RPMI8226 (cell line): Measurements from ENCODE around the gene CACNA1I.

Experiments used
- DNase-seq: peaks from one replicate; pipeline ENCODE4 v3.0.0-alpha.2; 2015

The CACNA1I gene

DNA sequence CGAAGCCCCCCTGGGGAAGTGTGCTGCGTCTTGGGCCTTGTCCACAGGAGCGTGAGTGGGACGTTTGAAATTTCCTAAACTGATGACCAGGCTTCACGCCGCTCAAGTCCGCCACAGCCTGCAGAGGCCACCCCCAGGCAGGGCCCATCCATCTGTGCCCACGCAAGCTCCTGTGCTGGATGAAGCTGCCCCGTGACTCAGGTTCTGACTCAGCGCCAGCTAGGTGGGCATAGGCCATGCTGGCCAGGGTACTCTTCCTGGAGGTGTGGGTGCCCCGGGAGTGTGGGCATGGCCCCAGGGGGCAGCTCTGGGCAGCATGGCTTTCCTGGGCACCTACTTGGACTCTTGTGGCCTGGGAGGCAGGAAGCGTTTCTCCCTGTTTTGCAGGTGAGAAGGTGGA lies 134.8 kb downstream of the CACNA1I start:
- no peak for DNase-seq

DNA sequence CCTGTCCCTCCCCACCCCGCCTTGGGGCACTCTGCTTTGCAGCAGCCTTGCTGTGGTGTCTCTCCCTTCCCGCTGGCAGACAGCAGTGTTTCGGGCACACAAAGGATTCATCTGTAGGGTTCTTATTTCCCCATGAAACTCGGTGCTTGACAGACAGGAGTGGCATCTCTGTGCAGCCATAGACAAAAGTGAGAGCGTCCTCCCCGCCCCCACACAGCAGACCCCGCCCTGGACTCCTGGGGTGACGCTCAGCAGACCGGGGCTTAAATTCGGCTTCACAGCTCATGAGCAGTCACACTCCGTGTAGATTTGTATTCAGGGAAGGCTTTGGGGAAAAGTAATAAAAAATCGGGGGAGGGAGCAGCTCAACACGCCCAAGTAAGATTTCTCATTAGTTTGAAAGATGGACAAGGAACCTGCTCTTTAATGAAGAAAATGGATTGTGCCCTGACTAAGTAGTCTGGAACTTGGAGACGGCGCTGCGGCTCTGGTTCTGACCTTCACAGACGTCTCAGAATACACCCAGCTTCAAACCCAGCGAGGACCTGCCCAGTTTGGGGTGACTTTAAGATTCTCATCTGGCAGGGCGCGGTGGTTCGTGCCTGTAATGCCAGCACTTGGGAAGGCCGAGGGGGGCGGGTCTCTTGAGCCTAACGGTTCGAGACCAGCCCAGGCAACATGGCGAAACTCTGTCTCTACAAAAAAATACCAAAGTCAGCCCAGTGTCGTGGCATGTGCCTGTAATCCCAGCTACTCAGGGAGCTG lies 136.0 kb downstream of the CACNA1I start:
- no peak for DNase-seq

DNA sequence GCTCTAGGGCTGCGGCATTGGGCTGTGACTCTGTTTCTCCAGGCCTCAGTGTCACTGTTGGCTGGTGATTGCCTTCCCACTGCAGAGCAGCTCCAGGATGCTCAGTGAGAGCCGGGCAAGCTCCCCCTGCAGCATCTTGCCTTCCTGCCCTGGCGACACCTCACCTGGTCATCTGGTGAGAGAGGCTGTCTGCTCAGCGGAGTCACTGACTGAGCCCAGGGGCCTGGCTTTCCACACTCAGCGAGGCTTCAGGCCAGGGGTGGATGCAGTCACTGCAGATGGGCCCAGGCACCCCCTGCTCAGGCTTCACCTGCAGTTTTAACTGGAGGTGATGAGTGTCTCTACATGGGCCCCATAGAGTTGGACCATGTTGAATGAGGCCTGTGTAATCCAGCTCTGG lies 136.8 kb downstream of the CACNA1I start:
- no peak for DNase-seq

DNA sequence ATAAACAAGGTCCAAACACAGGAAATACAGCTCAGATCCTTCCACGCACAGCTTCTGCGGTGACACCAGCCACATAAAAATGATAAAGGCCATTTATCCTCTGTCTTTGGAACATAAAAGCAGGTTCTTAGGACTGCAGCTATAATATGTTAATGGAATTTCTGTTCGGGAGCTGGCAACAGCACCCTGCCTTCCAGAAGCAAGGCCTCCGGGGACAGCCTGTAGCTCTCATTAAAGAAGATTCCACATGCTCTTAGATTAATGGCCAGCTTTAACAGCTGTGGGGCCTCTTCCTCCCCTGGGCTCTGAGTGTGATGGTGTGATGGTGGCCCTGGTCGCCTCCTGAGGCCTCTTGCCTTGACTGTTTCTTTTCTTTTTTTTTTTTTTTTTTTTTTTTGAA lies 137.3 kb downstream of the CACNA1I start:
- no peak for DNase-seq

DNA sequence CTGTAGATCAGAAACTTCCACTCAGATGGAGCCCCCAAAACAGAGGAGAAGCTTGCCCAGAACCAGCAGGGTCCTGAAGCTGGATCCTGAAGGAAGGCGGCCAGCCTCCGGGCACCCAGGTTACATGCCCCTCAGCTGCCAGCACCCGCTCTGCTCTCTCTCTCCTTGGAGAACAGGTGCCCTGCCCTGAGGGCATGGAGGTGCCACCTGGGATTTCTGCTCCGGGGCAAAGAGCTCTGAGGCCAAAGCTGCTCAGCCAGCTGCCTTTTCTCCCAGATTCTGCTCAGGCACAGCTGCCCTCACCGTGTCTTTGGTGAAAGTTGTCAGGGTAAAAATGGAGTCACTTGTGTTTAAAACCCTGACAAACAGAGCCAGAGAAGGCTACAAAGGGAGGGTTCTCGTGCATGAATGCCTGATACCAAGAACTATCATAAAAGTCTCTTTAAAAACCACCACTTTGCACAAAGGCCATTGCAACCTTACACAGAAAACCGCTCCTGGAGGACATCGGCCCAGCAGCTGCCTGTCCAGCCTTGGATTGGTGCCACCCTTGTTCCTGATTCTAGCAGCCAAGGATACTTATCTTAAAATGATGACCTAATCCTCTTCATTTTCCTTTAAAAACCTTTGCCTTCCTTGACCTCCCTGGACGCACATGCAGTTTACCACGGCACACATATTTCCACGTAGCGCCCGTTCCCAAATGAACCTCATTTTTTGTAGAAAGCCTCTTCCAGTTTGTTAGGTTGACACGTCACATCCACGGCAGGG lies 140.0 kb downstream of the CACNA1I start:
- peak; percentile 46 for DNase-seq

DNA sequence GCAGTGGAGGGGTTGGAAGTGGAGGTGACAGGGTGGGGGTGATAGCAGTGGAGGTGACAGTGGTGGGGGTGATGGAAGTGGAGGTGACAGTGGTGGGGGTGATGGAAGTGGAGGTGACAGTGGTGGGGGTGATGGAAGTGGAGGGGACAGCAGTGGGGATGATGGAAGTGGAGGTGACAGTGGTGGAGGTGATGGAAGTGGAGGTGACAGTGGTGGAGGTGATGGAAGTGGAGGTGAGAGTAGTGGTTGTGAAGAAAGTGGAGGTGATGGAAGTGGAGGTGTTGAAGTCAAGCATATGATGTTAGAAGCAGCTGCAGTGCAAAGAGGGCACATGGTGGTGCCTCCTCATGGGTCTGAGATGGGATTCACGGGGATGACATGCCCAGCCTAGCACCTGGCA lies 141.5 kb downstream of the CACNA1I start:
- DNase-seq, result no peak

DNA sequence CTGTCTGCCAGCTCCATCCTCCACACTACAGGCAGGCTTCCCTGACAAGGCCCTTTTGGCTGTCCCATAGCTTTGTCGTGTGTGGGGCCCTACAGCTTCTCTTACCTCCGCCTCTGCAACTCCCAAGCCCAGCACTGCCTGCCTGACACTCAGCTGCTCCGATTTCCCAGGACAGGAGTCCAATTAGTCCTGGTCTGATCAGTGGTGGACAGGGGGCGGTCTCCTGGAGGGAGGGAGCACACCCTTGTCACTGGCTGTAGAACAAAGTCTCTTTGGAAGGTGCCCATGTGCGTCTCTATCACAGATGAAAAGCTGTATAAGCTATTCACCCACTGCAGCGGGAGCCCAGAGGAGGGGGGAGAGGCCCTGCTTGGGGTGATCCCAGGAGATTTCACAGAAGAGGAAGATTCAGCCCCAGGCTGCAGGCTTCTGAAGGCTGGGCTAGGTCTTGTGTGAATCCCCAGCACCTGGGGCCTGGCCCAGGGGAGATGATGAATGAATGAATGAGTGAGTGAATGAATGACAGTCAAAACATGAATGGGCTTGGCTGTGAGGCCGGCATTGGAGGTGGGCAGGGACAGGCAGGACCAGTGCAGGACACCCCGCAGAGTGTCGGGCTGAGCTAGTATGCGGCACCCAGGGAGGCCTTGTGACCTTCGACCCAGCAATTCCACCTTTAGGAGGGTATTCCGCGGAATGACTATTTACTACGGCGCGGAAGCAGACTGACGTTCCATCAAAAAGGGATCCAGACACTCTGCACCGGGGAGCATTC lies 142.4 kb downstream of the CACNA1I start:
- DNase-seq, result no peak

DNA sequence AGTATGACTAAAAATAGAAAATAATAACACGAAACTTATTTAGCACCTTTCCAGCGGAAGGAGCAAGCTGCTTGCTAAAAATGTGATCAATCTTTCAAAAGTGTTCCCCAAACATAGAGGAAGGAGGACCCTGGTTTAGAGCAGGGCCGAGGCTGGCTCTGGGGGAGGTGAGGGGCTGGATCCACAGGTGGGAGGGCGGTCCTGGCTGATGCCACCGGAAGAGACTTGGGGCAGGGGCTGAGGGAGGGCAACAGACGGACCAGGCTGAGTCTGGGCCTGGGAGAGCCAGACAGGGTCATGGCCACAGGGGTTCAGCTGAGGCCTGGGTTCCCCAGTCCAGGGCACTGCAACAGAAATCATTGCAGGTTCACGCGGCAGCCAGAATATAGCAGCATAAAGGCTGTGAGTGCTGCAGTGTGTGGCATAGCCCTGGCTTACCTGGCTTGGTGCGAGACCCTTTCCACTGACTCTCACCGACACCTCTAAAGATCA lies 143.3 kb downstream of the CACNA1I start:
- no peak for DNase-seq

DNA sequence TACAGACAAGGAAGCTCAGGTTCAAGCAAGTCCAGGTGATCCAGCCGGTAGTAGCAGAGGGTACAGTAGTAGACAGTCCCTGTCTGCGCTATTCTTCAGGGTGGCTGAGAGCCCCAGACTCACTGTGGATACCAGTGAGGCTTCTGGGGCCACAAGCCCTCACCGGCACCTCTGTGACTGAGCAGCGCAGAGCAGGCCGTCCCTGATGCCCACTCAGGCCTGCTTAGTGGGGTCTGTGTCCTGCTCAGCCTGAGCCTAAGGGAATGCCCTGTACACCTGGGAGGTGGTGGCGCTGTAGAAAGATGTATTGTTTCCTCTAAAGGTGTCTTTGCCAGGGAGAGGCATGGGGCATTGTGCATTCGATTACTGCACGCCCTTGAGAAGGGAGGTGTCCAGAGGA lies 143.8 kb downstream of the CACNA1I start:
- DNase-seq, result no peak

DNA sequence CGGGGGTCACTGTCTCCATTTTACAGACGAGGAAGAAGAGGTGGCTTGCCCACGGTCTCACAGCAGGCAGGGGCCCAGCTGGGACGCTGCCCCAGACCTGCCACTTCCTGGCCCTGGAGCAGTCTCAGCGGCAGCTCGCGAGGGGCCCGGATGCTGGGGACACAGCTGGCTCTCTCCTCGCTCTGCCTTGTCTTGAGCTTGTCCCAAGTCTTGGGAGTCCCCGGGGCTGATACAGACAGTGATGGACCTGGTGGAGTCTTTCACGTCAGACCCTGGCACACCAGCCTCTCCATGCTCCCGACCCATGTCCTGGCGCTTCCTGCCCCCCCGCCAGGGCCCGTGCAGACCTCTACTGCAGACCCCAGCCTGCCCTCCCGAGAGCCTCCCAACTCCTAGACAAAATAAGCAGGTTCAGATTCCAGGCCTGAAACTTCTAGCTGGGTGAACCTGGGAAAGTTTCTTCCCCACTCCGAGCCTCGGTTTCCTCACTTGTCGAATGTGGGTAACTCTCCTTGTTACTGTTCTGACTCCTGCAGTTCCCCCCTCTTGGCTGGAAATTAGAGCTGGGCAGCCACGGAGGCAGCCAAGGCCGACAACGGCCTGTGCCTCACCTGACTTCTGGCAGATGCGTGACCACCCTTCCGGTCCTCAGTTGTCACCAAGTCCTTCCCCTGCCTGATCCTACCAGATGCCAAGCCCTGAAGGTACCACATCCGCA lies 145.4 kb downstream of the CACNA1I start:
- DNase-seq, result no peak

DNA sequence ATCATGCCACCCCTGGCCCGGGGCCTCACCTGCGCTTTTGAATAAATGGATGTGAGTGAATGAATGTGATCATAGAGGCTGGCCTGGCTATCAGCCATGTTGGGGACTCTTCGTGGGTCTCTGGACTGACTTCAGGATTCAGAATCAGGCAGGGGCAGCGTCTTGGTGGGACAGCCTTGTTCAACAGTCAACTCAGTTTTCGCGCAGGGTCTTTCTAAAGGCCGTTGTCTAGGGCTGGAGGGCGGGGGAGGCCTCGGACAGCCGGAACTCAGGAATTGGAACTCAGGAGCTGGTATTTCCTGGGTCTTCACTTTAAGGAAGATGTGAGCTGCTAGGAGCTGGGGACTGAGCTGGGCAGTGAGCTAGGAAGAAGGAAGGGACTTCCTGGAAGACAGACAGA lies 146.0 kb downstream of the CACNA1I start:
- no peak for DNase-seq

DNA sequence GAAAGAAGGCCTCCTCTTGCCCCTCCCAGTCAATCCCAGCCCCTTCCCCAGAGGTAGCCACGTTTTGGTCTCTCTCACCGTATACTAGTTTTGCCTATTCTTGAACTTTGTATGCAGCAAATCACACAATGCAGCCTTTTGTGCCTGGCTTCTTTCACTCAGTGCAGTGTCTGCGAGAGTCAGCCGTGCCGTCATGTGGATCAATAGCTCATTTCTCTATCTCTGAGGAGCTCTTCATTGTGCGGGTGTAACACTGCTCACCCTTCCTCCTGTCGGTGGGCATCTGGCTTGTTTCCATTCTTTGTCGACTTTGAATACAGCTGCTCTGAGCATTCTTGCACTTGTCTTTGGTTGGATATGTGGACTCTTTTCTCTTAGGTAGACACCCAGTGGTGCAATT lies 146.5 kb downstream of the CACNA1I start:
- no peak for DNase-seq

DNA sequence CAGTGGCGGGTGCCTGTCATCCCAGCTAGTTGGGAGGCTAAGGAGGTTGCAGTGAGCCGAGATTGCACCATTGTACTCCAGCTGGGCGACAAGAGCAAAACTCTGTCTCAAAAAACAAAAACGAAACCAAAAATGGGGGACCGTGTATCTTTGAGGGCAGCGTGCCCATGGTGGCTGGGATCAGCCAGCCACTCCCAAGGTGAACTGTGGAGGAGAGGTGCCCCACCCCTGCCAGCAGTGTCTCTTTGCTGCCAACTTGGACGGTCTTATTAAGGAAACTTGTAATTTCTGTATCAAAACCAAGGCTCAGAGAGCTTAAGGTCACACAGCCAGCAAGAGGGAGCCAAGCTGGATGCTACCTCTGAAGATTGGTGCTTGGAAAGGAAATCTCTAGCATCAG lies 147.7 kb downstream of the CACNA1I start:
- peak; percentile 61 for DNase-seq

DNA sequence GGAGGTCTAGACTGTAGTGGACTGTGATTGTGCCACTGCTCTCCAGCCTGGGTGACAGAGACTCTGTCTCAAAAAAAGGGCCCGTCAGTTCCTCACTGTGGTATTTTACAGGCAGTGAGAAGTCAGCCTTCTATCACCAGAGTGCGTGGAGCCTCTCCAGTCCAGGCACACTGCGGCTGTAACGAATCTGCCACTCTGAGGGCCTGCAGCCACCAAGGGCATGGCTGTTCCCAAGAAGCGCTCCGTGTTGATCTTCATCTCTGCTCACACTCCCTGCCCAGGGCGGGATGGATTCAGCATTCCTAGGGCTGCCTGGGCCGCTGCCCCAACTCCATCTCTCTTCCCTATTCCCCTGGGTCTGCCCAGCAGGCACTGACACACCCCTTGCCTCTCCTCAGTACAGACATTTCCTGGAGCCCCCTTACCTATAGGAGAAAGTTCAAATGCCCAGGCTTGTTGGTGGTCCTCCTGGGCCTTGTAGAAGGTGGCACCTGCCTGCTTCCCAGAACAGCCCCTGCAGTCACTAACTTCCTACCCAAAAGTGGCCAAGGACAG lies 148.4 kb downstream of the CACNA1I start:
- DNase-seq, result no peak

DNA sequence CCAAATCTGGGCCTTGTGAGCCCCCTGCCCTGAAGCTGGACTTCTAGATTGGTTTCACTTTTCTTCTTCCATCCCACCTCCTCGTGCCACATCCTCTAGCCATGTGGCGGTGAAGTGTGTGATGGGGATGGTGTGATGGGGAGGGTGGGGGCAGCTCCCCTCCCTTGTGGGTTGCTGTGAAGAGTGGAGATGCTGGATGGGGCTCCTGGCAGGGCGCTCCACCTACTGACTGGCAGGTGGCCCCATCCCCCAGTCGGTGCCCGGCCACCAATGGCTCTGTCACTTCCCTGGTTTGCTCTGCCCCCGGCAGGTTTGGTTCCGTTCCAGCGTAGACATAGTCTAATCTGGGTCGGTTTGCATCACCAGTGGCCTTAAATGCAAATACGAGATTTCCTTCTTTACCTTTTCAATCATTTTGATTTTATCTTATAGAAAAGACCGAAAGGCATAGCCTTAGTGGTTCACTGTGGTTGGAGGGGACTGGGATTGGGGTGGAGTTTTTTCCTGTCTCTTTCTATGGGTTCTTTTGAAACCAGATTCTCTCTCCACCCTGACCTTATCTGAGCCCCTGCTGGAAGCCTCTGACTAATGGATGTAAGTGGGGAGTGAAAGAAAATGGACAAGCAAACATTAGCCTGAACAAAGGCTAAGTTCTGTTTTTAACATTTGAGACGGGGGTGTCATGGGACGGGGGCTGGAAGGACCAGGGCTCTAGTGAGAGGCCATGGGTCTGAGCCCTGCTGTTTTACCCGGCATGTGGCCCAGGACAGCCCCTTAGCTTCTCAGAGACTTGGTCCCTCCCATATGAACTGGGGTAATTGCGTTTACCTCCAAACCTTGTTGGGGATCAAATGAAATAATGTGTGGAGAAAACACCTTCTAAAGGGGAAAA lies 149.3 kb downstream of the CACNA1I start:
- no peak for DNase-seq

DNA sequence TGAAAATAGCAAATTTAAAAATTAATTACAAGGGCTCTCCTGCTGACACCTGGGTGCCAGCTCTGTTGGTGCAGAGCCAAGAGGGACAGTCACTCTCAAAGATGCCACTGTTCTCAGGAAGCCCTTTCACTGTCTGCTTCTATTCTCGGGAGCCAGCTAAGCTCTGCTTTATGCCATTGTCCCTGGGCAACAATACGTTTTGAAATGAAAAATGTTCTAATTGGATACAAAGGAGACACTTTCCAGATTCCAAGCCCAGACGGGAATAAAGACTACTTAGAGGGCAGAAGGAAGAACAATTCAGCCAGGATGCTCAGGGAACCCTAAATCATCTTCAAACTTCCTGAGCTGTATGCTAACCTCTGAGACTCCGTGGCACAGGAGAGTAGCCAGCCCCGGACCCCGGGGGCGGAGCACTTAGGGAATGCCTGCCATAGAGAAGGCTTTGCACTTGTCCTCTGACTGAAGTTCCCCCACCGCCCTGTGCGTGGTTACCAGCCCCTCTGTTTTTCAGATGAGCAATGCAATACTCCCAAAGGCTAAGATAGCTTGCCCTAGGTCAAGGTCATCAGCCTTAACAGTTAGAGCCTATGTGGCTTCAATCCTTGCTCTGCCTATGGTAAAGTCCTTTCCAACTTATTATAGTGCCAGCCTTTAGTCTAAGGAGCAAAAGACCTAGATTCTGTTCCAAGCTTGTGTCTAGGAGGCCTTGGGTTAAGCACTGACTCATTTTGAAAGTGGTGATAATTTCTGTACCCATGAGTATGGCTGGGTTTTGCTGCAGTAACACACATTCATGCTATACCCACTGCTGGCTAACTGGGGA lies 150.9 kb downstream of the CACNA1I start:
- peak; percentile 20 for DNase-seq

DNA sequence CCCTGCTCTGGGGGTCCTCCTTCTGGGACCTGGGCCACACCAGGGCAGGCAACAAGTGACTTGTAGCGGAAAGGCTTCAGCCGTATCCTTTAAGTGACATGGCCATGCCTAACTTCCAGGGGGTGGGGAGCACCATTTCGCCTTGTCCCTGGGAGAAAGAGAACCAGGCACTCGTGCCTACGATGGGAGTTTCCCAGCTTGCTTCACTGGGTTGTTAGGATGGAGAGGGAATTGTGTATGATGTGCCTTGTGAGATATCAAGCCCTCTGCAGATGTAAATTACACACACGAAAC lies 151.4 kb downstream of the CACNA1I start:
- no peak for DNase-seq

DNA sequence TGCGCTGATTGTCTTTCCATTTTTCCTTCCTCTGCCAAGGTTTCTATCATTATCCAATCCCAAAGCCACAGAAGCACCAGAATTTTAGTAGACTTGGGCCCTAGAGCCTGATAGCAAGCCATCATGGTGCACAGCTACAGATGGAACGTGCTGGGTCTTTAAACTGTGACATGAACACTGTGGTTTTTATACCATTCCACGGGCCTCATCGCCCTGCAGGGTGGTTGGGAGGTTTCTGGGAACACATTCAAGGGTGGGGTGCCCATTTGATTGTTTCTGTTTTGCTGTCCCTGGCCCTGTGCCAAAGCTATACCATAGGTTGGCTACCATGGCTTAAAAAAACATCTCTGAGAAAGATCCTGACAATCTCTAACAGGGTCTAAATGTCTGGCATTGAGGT lies 151.9 kb downstream of the CACNA1I start:
- DNase-seq, result no peak

DNA sequence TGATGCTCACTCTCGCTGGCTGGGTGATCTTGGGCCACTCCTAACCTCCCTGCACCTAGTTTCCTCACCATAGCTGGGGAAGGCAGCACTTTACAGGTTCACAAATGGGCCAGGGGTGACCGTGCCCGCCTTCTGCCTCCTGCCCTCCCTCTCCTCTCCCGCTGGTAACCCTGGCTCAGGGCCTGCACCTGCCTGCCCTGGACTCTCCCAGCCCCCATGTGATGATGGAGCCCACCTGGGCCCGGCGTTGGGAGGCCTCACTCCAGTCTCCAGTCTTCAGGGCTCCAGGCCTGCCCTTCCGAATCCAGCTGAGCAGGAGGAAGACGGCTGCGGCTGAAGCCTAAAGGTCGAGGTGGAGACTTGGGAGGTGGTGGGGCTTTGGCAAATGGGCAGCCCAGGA lies 152.9 kb downstream of the CACNA1I start:
- no peak for DNase-seq

DNA sequence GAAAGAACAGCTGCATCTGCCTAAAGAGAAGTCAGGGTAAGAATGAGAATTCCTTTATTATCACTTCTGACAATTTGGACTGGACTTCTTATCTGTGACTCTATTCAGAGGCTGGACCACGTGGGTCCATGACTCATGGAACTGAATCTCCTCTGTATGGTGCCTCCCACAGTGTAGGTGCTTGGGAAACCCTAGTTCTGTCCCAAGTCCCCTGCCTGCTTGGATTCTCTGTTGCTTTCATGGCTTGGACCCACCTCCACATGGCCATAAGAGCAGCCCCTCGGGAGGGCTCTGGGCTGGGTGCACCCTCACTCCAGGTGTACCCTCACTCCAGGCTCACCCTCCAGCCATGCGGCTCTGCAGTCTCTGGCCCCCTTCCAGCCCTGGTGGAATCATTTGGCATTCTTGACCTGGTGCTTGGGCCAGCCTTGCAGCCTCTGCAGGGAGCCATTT lies 153.4 kb downstream of the CACNA1I start:
- no peak for DNase-seq

DNA sequence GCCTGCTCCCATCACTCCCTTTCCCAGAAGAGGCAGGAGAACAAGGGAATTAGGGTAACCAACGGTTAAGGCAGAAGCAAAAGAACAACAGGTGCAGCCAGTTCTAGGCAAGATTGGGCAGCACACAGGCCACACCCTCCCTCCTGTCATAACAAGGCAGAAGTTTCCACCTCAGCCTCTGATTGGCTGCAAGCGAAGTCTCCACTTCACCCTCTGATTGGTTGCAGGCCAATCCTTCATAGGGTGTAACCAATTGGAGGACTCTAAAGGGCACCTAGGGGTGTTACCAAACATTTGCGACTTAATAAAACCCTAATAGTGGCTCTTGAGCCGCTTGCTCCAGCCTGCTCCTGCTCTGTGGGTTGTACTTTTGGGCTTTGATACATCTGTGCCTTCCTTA lies 153.8 kb downstream of the CACNA1I start:
- DNase-seq, result peak; percentile 18
